ENCODE measurements around the gene CDCP1.
"Not testable (repeated sequence)": the region's sequence is repeated elsewhere in the genome, so short reads cannot be mapped to it uniquely, and the experiment has no call there.

The CDCP1 gene

GRCh38 chr3:45083023-45083422 lies 63.2 kb downstream of the CDCP1 start:
- no peak for DNase-seq

- DNase-seq = no peak
Observed at GRCh38 chr3:45082142-45082538, 64.0 kb downstream of the CDCP1 start.

DNA sequence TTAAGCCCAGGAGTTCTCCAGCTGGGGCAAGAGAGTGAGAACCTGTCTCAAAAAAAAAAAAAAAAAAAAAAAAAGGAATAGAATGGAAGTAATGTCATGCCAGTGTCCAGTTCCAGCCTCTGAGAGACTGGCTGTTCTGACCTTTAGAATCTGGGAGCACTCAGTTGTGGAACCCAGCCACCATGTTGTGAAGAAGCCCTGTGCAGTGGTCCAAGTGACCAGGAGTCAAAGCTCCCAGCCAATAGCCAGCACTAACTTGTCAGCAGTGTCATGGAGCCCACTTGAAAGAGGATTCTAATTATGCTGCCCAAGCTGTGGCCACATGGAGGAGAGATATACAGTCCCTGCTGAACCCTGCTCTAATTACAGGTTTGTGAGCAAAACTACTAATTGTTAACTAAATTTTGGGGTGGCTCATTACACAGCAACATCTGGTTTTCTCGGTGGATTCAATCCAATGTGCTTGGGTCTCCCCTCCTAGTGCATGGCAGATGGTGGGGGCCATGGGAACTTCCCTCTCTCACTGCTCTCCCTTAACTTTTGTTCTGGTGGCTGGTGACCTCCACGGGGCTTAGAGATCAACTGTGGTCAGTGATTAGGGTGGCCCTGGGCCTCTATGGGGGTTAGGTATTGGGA lies 64.6 kb downstream of the CDCP1 start:
- no peak for DNase-seq

- no peak for DNase-seq
Observed at GRCh38 chr3:45080824-45081223, 65.4 kb downstream of the CDCP1 start.

GRCh38 chr3:45079715-45080114 lies 66.5 kb downstream of the CDCP1 start:
- no peak for DNase-seq

GRCh38 chr3:45078910-45079522 lies 67.2 kb downstream of the CDCP1 start:
- DNase-seq = no peak

DNA sequence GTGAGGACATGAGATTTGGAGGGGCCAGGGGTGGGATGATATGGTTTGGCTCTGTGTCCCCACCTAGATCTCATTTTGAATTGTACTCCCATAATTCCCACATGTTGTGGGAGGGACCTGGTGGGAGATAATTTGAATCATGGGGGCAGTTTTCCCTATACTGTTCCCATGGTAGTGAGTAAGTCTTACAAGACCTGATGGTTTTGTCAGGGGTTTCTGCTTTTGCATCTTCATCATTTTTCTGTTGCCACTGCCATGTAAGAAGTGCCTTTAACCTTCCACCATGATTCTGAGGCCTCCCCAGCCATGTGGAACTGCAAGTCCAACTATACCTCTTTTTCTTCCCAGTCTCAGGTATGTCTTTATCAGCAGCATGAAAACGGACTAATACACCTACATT lies 67.9 kb downstream of the CDCP1 start:
- DNase-seq = not testable (repeated sequence)

DNA sequence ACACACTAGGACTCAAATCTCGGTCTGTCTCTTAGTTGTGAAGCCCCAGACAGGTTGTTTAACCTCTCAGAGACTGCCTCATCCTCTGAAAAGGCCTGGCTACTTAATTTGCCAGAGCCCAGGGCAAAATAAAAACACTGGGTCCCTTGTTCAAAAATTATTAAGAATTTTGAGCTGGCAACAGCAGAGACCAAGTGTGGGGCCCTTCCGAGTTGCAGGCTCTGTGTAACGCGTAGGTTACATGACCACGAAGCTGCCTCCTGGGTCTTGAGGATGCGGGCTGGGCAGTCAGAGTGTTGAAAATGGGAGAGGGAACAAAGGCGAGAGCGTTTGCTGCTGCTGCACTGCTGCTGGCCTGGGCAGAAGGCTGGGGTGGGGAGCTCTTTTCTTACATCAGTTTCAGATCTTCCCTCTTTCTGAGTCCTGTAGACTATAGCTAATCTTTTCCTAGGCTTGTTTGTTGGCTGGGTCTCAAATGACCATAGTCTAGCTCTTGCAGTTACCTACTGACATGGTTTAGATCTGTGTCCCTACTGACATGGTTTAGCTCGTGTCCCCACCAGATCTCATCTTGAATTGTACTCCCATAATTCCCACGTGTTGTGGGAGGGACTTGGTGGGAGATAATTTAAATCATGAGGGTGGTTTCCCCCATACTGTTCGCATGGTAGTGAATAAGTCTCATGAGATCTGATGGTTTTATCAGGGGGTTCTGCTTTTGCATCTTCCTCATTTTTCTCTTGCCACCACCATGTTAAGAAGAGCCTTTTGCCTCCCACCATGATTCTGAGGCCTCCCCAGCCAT lies 70.2 kb downstream of the CDCP1 start:
- DNase-seq = no peak

DNA sequence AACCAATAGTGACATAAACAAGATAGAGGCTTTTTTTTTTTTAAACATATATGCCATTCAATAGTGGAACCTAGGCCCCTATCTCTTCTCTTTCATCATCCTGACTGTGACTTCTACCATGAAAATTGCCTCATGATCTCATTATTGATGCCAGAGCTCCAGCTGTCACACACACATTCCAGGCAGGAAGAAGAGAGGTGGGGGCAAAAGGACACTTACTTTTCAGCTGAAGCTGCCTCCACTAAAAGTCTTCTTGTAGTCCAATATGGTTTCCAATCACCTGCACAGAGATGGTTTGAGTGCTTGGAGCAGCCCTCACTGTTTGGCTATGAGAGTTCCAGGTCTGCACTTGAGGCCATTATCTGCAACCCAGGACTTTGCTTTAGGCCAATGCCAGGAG lies 75.1 kb downstream of the CDCP1 start:
- DNase-seq = no peak

DNA sequence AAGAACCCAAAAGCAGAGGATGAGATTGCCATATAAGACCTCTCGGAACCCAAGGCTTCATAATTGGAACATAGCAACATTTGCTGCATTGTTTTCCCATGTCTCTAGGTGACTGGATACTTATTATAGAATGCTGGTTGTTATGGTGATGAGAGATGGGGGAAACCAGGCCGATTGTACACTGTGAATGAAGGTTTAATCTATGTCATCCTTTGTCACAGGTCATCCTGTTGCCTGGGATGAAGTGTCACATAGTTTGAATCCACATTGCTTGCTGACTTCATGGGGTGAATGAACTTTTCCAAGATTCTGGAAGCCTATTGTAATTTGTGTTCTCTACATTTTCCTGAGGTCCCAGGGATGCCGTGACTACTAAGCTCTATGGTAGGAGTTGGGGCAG lies 78.2 kb downstream of the CDCP1 start:
- no peak for DNase-seq

- DNase-seq = no peak
Observed at GRCh38 chr3:45067486-45067885, 78.7 kb downstream of the CDCP1 start.

DNA sequence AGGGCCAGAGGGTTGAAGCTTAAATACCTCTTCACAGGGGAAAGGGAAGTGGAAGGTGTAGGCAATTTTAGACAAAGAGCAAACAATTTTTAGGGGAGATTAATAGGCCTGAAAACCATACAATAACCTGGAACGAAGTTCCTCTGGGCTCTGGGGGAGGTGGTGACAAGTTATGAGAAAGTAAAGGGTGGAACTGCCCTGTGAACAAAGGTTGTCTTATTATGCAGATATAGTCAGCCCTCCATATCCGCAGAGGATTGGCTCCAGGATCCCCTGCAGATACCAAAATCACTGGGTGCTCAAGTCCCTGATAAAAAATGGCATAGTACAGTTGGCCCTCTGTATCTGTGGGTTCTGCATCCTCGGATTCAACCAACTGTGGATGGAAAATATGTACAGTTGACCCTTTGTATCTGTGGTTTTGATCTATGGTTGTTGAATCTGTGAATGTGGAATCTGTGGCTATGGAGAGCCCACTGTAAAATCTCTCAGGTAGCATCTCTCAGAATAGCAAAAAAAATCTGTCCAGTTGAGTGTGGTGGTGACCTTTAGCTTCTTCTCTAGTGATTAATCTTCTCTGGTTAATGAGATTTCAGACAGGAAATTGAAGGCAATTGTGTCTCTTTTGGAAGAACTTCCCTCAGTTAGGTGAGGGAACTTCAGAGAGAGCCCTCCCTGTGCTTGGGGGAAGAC lies 79.9 kb downstream of the CDCP1 start:
- no peak for DNase-seq

DNA sequence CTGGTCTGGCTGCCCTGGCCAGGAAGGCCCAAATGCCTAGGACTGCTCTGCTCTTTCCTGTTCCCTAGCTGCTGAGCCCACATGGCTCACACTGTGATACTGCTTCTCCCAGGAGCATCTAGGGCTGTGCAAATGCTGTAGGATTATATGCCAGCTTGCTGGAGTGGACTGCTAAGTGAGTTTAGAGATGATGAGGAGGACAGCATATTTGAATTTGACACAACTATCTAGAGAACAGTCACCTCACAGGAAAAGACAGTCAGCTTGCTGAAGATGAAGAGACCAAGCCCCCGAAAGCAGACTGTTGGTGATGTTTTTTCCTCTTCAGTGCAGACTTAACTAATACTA lies 80.8 kb downstream of the CDCP1 start:
- no peak for DNase-seq

- DNase-seq = no peak
Observed at GRCh38 chr3:45064512-45065372, 81.4 kb downstream of the CDCP1 start.

DNA sequence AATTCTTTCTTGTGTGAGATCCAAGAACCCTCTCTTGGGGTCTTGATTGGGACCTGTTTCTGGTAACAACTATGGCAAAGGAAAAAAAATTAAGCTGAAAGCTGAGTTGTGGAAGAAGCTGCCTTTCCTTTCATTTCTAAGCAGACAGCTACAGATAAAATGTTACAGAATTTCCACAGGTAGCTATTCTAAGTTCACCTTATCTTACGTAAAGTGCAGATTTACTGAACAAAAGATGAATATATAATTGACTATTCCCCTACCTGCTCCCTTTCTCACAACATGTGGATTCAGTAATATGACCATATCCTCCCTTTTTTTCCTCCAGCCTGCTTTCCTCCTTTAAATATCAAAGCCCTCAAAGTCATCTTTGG lies 83.5 kb downstream of the CDCP1 start:
- no peak for DNase-seq

GRCh38 chr3:45060165-45060892 lies 85.8 kb downstream of the CDCP1 start:
- no peak for DNase-seq

DNA sequence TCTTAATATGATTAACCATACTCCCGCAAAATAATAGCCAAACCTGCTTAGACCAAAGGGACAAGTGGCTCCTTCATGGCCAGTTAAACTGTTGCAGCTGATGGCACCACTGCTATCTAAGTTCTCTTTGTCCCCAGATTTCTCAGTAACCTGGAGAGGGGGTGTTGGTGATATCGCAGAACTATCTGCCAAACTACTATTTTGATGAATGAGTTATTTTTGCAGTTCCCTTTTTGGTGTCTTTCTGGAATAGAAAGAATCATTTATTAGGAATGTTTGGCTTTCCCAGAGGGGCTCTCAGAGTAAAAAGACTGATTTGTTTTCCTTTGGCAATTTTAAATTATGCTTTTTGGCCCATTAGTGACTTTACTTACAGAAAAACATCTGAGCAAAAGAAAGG lies 87.0 kb downstream of the CDCP1 start:
- no peak for DNase-seq

- DNase-seq = no peak
Observed at GRCh38 chr3:45057557-45057956, 88.6 kb downstream of the CDCP1 start.

GRCh38 chr3:45056608-45057301 lies 89.4 kb downstream of the CDCP1 start:
- DNase-seq = no peak

- no peak for DNase-seq
Observed at GRCh38 chr3:45055411-45056143, 90.6 kb downstream of the CDCP1 start.
